ENCODE results near the gene SPATA6L.
"Not testable (repeated sequence)": the region's sequence is repeated elsewhere in the genome, so short reads cannot be mapped to it uniquely, and the experiment has no call there.

Gene SPATA6L

DNA sequence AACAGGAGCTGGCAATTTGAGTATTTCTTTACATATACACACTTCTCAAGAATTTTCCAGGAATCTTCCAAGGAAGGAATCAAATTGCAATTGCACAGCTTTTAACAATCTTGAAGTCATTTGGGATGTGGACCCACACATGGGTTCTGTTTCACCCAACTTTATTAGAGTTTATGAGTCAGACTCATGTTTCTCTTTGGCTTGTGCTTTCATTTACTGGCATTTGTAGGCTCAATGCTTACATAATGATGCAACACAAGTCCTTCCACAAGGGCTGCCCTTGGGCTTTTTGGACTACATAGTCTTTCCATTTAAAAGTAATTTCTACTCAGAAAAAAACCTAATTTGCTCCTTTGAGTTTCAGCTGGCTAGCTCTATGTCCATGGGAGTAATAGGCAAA, 8.5 kb upstream of the SPATA6L start:
- DNase-seq, result no peak

DNA sequence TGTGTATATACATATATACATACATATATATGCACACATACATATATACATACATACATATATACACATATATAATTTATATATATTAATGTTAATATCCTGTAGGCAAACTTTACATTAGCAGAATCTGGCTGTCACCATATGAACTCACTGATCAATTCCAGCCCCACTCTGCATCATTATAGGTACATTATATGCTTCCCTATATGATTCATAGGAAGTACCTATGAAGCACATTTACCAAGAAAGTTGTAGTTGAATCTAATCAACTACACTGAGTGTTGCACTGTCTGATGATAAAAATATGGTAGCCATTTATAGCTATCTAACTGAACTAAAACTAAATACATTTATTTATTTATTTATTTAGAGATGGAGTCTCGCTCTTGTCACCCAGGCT, 5.5 kb upstream of the SPATA6L start:
- no peak for DNase-seq

DNA sequence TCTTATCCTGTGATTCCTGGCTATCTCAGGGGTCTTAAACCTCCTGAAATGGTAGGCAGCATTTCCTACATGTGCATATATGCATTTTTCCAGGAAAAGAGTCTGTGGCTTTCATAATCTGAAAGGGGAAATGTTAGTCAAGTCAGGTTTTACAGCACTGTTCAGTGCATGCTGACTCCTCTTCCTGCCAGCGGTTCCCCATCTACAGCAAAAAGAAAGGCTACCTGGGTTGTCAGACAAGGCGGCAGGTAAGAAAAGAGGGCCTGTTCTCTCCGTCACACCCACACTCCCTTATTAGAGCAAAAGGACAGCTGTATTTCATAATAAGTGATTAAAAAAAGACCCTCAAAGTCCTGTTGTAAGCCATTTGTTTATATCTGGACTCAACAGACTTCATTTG, 4.3 kb upstream of the SPATA6L start:
- no peak for DNase-seq

DNA sequence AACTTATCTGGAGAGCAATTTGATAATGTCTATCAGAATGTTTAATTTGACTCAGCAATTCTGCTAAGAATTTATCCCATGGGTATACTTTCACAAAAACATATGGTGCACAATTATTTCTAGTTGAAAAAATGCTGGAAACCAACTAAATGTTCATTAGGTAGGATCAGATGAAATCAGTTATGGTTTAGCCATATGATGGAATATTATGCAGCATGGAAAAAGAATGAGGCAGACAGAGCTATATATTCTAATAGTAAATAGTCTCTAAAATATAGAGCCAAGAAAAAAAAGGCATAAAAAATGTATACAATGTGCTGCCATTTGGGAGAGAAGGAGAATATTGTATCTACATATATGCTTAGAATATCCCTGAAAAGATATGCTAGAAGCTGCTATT, 3.6 kb upstream of the SPATA6L start:
- no peak for DNase-seq

DNA sequence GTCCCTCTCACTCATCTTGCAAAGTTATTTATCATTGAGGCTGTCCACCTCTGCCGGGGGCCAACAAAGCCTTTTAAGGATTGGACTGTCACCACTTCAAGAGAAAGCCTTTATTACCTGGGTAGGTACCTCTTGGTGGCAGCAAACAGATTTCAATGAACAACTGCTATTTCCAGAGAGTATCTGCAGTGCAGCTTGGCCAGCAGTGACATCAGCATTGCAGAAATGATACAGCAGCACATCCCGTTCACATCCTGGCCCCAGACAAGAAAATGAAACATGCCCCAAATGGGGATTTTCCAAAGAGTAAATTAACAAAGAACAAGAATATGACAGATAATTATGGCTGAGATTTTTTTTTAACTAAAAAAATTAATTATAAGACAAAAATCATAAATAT, 2.3 kb upstream of the SPATA6L start:
- DNase-seq, result no peak

DNA sequence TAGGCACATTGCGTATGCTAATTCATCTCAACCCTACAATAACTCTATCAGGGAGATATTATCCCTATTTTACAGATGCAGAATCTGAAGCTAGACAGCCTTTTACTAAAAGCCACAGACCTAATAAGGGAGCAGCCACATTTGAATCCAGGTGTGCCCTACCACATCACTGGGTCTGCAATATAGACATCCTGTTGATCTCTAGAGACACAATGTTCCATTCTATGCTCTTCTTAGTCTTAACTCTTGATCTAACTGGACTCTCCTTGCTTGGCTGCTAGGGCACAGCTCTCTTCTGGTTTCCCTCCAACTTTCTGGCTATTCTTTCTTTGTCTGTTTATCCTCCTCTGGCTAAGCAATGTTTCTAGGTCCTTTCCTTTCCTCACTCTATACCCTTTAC, 1.4 kb upstream of the SPATA6L start:
- DNase-seq, result no peak

DNA sequence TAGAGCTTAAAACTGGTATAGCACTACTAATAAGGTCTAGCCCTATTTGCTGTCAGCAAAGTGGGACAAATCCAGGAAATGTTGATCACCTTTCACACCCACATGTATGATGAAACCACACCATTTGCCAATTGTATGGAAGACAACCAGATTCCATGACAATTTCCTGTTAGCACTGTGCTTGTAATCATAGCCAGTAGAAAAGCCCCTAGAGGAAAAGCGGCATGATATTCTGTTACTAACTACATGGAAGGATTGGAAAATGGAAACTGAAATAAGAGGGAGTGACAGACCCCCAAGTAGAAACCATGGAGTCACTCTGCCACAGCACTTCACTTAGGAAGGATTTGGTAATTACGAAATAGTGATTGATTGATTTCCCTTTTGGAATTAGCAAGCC, 923 bp downstream of the SPATA6L start:
- DNase-seq, result peak in 1 of 3 experiments; percentile 54

DNA sequence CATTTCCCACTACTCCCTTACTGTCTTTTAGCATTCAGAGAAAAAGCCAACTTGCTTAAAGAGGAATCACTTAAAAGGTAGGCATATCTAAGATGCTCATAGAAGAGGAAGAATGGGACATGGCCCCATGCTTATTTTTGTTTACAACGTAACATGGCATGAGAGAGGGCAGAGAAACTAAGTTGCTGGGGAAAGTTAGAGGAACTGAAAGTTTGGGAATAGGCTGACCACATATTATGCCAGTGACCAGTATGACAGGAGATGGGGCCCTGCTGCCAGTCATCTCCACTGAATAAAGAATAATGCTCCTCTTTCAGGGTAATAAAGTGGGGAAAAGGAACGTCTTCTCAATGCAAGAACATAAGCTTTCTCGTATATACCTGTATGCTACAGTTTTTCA, 2.3 kb downstream of the SPATA6L start:
- no peak for DNase-seq

DNA sequence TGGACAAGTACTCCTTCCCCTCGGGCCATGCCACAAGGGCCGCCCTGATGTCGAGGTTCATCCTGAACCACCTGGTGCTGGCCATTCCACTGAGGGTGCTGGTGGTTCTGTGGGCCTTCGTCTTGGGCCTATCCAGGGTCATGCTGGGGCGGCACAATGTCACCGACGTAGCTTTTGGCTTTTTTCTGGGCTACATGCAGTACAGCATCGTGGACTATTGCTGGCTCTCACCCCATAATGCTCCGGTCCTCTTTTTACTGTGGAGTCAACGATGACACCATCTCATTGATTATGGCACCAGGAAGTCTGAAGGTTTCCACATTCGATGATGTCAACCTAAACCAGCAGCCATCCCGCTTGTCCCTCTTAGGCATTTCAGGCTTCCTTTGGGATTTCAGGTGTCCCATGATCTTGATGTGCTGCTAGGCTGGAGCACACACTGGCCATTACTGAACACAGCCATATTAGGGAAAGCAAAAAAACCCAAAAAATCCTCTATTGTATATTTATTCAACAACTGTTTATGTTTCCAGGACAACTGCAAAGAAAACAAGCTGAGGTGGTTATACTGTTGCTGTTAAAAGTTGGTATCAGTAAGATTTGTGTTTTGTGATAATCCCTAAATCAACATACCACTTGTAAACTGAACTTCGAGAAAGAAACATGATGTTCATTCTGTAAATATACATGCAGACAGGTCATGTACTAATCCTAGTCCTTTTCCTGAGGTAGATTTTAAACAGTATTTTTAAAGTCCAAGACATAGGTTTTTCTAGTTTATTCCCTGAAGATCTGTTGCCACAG, 3.1 kb downstream of the SPATA6L start:
- DNase-seq, result no peak

DNA sequence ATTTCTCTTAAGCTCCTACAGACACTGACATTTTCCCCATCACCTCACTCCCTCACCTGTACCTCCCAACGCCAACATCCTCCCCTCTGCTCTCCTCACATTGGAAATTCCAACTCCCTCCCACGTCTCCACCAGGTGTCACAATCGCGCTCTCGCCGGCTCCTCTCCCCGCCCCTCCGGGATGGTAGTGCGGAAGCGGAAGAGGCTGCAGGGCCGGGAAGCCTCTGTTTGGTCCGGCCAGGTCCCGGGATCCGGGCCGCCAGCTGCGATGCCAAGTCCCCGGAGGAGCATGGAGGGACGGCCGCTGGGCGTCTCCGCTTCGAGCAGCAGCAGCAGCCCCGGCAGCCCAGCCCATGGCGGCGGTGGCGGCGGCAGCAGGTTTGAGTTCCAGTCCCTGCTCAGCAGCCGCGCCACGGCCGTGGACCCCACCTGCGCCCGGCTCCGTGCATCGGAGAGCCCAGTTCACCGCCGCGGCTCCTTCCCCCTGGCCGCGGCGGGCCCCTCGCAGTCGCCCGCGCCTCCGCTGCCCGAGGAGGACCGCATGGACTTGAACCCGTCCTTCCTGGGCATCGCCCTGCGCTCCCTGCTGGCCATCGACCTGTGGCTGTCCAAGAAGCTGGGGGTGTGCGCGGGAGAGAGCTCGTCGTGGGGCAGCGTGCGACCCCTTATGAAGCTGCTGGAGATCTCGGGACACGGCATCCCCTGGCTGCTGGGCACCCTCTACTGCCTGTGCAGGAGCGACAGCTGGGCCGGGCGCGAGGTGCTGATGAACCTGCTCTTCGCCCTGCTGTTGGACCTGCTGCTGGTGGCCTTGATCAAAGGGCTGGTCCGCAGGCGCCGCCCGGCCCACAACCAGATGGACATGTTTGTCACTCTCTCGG, 3.9 kb downstream of the SPATA6L start, which contains the start of gene PLPP6:
TSS of gene PLPP6 (plus strand) at position 187 of the 881 bp plus-strand sequence. CDS start at position 269, 82 bp downstream.
- DNase-seq, result peak; percentile 77 to 87 (median 85)

DNA sequence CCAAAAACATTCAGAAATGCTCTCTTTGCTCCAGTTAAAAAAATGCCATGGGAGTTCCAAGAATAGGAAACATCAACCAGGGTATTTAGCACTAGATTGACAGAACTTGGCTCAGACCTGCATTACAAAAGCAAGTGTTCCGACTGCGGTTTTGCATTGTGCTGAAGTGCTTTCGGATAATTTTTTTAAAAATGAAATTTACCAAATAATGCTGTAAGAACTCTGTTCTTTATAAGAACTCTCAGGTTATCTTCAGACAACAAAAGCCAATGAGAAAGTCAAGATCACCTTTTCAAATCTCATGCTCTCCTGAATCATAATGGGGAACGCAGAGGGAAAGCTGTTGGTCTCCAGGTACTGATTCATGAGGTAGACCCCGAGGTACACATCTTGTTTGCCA, 4.7 kb downstream of the SPATA6L start:
- DNase-seq, result peak in 1 of 3 experiments; percentile 24

DNA sequence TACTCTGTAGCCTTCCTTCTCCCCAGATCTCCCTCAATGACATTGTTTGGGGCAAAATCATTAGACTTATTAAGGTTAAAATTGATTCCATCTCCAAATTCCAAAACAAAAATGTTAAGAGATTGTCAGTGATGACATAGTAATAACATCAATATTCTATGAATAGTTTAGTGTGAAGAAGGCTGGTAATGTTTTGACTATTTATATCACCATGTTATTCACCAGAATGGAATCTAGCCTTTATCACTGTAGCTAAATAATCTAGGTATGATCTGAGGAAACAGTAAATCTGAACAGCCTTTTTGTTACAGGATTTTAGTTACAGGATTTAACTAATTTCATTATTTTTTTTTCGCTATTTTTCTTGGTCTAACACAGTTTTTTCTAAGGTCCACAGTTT, 5.1 kb downstream of the SPATA6L start:
- no peak for DNase-seq

DNA sequence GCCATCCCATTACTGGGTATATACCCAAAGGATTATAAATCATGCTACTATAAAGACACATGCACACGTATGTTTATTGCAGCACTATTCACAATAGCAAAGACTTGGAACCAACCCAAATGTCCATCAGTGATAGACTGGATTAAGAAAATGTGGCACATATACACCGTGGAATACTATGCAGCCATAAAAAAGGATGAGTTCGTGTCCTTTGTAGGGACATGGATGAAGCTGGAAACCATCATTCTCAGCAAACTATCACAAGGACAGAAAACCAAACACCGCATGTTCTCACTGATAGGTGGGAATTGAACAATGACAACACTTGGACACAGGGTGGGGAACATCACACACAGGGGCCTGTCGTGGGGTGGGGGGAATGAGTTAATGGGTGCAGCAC, 5.6 kb downstream of the SPATA6L start:
- not testable (repeated sequence) for DNase-seq

DNA sequence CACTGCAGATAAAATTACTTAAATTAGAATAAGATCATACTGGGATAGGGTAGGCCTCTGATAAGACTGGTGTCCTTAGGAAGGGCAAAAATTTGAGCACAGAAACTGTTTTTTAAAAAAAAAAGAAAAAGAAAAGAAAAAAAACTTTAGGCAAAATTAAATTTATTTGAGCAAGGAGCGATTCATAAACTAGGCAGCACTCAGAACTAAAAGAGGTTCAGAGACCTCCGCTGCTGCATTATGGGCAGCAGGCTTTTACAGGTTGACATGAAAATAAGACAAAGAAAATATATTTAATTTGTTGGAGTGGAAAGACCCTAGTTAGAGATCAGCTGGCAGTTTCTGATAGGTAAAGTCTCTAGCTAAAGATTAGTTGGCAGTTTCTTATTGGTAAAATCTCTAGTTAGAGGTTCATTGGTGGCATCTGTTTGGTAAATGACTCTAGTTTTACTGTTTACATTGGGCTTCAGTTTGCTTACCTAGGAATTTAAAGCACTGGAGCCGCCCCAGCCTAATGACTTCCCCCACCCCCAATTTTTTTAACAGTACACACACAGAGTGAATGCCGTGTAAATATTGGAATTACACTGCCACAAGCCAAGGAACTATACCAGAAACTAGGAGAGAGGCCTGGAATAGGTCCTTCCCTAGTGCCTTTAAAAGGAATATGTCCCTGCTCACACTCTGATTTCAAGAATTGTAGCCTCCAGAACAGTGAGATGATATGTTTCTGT, 8.7 kb downstream of the SPATA6L start:
- DNase-seq, result peak in 1 of 3 experiments; percentile 3

DNA sequence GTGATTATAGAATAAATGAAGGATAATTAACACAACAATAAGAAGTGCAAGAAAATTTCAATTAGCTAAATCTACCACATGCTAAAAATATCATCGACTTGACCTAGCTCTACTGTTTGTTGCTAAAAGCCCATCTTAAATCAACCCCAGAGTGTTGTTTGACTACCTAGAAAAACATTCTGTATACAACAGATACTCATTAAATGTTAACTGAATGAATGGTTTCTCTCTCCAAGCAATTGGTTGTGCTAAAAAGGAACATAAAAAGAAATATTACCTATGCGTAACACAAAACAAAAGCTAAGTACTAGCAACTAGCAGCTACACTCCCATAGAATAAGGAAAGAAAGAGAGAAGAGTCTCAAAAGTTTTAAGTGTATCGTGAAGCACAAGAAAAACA, 9.7 kb downstream of the SPATA6L start:
- DNase-seq, result no peak

DNA sequence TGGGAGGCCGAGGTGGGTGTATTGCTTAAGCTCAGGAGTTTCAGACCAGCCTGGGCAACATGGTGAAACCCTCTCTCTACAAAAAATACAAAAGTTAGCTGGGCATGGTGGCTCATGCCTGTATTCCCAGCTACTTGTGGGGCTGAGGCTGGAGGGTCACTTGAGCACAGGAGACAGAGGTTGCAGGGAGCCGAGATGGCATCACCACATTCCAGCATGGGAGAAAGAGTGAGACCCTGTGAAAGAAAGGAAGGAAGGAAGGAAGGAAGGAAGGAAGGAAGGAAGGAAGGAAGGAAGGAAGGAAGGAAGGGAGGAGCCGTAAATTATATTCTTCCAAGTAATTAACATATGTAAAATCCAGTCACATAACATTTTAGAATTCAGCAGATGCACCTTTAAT, 10.1 kb downstream of the SPATA6L start:
- DNase-seq, result not testable (repeated sequence)

DNA sequence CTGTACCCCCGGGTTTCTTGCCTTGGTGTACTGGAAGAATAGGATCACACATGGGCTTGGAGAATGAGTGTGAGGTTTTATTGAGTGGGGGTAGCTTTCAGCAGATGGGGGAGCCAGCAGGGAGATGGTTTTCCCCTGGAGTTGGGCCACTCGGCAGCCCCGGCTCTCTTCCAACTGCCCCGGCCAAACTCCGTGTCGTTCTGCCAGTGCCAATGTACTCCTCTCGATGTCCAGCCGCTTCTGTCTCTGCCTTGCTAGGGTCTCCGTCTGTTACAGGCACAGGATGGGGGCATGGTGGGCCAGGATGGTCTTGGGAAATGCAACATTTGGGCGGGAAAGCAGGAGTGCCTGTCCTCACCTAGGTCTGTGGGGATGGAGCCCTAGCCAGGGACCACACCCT, 11.7 kb downstream of the SPATA6L start:
- no peak for DNase-seq

DNA sequence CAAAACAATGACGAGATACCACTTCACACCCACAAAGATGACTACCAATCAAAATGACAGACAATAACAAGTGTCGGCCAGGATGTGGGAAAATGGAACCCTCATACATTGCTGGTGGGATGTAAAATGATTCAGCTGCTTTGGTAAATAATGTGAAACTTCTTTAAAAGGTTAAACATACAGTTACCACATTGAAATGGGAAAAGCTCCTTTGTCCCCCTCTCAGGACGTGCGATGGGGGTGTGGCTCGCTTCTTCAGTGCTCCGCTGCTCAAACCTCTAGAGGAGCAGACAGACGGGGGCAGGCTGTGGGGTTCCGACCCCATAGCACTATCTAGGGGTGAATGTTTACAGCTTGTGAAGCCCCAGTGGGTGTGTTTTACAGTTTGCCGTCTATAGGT, 12.2 kb downstream of the SPATA6L start:
- no peak for DNase-seq

DNA sequence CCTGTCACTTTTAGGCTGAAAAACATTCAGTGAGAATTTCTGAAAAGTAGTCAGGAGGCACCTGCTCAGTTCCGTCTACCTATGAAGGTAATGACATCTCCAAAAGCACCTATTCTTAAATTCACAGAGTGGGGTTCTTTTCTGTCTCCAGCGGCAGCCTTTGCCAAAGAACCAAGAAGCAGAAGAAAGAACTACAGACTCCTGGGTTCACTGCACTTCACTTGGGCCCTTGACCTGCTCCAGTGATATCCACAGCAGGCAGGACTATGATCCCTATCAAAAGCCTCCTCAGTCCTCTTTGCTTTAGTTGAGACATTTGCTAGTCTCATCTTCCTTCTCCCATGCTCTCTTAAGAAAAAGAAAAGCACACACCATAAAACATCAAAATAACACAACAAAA, 23.9 kb downstream of the SPATA6L start:
- no peak for DNase-seq

DNA sequence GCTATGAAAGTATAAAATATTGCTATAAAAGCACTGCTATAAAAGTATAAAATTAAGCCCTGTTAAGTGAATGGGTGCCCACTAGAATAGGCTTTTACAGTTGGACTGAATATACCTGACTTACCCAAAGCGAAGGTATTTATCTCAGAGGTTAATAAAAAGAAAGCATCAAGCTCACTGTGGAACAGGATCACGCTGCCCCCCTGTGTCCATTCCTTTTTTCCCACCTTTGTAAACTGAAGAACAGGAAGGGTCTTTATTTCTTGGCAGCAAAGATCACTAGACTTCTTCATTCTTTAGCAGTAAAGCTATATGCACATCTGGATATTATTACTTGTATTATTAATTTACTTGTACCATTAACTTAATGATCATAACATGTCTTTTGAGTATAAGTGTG, 26.3 kb downstream of the SPATA6L start:
- peak in 1 of 3 experiments; percentile 63 for DNase-seq

DNA sequence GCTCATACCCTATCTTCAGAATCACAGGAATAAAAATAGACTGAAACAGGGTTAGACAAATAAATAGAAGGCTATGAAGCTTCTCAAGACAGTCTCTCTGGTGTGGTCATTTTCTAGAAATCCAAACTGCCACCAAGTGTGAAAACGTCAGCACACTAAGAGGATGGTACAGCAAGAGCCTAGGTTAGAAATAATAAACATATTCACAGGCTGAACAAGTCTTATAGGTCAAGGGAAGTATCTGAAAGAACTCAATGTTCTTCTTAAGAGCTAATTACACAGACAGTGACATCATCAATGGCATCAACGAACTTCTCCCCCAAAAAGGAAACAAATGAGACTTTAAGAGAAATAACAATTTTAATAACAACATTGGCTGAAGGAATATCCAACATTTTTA, 26.9 kb downstream of the SPATA6L start:
- DNase-seq, result no peak

DNA sequence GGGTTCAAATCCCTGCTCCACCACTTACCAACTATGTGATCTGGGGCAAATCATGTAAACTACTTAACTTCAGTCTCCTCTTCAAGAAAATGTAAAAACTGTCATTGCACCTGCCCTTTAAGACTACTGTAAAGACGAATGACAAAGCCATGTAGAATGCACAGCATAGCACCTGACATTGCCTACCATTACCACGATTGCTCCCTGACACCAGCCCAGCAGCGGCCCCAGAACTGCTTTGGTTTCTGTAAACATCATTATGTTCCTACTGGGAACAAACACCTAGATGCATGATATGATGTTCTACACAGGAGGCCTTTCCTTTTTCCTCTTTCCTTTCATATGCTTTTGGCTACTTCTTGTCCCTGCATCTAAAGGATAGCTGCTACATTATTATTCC, 27.3 kb downstream of the SPATA6L start:
- peak in 1 of 3 experiments; percentile 4 for DNase-seq

DNA sequence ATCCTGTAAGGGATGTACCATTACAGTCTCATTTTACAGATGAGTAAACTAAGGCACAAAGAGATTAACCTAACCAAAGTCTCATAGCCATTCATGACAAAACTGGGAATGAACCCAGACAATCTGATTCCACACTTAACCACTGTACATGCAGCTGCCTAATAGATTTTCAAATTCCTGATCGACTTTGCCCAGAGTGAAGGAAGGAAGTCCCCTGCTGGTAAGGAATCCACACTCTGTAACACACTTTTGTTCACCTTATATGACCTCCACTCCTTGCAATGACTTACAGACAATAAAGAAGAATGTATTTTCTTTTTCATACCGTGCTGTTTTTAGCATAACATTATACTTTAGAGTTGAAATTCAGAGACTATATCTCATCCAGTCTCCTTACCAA, 35.4 kb downstream of the SPATA6L start:
- no peak for DNase-seq
